GM23248 (cell line): ENCODE data around the gene BCL6B. TPM values are rescaled to one million over a fixed set of nuclear protein-coding genes. Genes with fewer than 3 reads are reported as not detected.
"Not testable (repeated sequence)": the region's sequence is repeated elsewhere in the genome, so short reads cannot be mapped to it uniquely, and the experiment has no call there.

Source experiments
- DNase-seq: peaks from one replicate; pipeline ENCODE4 v3.0.0-alpha.2; 2015
- H2AFZ ChIP-seq: fragments of 200-600 bp; sonication (generic); 2 replicates; pipeline ENCODE4 v1.6.1; 2016; ENCODE audit warnings: antibody characterized with exemption
- H3F3A ChIP-seq: fragments of 200-600 bp; sonication (generic); 2 replicates; pipeline ENCODE4 v1.6.1; 2016; ENCODE audit warnings: mild to moderate bottlenecking, antibody characterized with exemption, mixed run types; ENCODE audit not compliant: insufficient read depth
- H3K27ac ChIP-seq: fragments of 200-600 bp; sonication (generic); 2 replicates; pipeline ENCODE4 v1.5.1; 2016; ENCODE audit warnings: mild to moderate bottlenecking
- H3K27me3 ChIP-seq: fragments of 200-600 bp; sonication (generic); replicated peaks from 2 replicates; pipeline ENCODE4 v1.6.1; 2016; ENCODE audit warnings: mild to moderate bottlenecking; ENCODE audit not compliant: insufficient read depth
- H3K36me3 ChIP-seq: fragments of 200-600 bp; sonication (generic); 2 replicates; pipeline ENCODE4 v1.6.1; 2016; ENCODE audit warnings: low read depth, mild to moderate bottlenecking
- H3K4me1 ChIP-seq: fragments of 200-600 bp; sonication (generic); 2 replicates; pipeline ENCODE4 v1.6.1; 2016; ENCODE audit warnings: mild to moderate bottlenecking; ENCODE audit not compliant: insufficient read depth
- H3K4me2 ChIP-seq: fragments of 200-600 bp; sonication (generic); one replicate; pipeline ENCODE4 v1.6.1; 2016; ENCODE audit warnings: mild to moderate bottlenecking; ENCODE audit not compliant: unreplicated experiment
- H3K4me3 ChIP-seq: fragments of 200-600 bp; sonication (generic); 2 replicates; pipeline ENCODE4 v1.5.1; 2016; ENCODE audit warnings: mild to moderate bottlenecking
- H3K79me2 ChIP-seq: fragments of 200-600 bp; sonication (generic); 2 replicates; pipeline ENCODE4 v1.6.1; 2016; ENCODE audit warnings: mild to moderate bottlenecking; ENCODE audit not compliant: insufficient read depth
- H3K9ac ChIP-seq: fragments of 200-600 bp; sonication (generic); 2 replicates; pipeline ENCODE4 v1.6.1; 2016; ENCODE audit warnings: mild to moderate bottlenecking
- H3K9me2 ChIP-seq: fragments of 200-600 bp; sonication (generic); 2 replicates; pipeline ENCODE4 v1.6.1; 2016; ENCODE audit warnings: mixed run types, mild to moderate bottlenecking, moderate library complexity; ENCODE audit not compliant: insufficient read depth
- H3K9me3 ChIP-seq: fragments of 200-600 bp; sonication (generic); one replicate; pipeline ENCODE4 v1.6.1; 2017; ENCODE audit warnings: low read depth
- H4K20me1 ChIP-seq: fragments of 200-600 bp; sonication (generic); 2 replicates; pipeline ENCODE4 v1.6.0; 2016; ENCODE audit not compliant: insufficient read depth
- EZH2 ChIP-seq: fragments of 200-600 bp; sonication (generic); IDR thresholded peaks from 2 replicates; pipeline ENCODE4 v1.6.1; 2018; ENCODE audit warnings: antibody characterized with exemption, mild to moderate bottlenecking; ENCODE audit not compliant: insufficient read depth, poor library complexity, severe bottlenecking
- EZH2phosphoT487 ChIP-seq: fragments of 200-600 bp; sonication (generic); IDR thresholded peaks from 2 replicates; pipeline ENCODE4 v1.6.1; 2018; ENCODE audit warnings: antibody characterized with exemption, moderate library complexity, mild to moderate bottlenecking, low read depth; ENCODE audit not compliant: insufficient read depth
- WGBS, 2 experiments: methylation state at CpG; one replicate each; pipeline ENCODE4 v1.1.6; 2015 to 2017; ENCODE audit warnings: low lambda C conversion rate in 2 of 2, low coverage in 1 of 2; ENCODE audit errors: missing lambda C conversion rate in 2 of 2; 5-methylcytosine and 5-hydroxymethylcytosine counted together
- in situ Hi-C: fragments of 300-500 bp; cut with MboI; formaldehyde crosslinking; loops from 2 replicates; pipeline ENCODE4 v1.15.0; 2020
- polyA plus RNA-seq: library from polyadenylated mRNA; unstranded; fragments of >200 nt; fragmentation: Nextera tagmentation; extraction: Ambion mirVana; gene quantifications from 2 replicates; pipeline ENCODE4 v1.2.1, GENCODE V29; 2016
- total RNA-seq: library from RNA; depleted of rRNA; stranded (reverse); fragments of >200 nt; shearing (Covaris generic); gene quantifications from 2 replicates; pipeline ENCODE4 v1.2.3, GENCODE V29; 2014

The BCL6B gene
- total and polyA plus RNA-seq, 2 experiments from 2014 or later: not detected

DNA sequence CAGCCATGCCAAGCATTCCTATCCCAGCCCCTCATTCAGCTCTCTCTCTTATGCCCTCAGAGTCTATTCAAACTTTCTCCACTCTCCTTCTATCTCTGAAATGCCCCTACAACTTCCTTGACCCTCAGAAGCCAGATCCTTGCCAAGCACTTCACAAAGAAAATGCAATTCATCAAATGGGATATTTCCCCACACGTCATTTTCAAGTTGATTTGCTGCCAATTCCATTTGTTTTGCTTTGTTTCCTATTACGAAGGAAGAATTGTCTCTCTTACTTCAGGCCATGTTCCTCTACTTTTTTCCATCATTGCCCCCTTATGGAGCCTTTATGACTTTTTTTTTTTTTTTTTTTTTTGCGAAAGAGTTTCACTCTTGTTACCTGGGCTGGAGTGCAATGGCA lies 36.2 kb upstream of the BCL6B start:
- Histone ChIP-seq H2AFZ (no peak overlapping the region), H3K27me3 (no peaks in the 10 kb centered on the region), H3K9me3 (no peaks in the 10 kb centered on the region), H3K4me3 (no peak overlapping the region), H3K4me2 (no peak overlapping the region), H3K36me3 (no peaks in the 10 kb centered on the region), H3K9ac (no peak overlapping the region), H3K27ac (no peak overlapping the region), H3K9me2 (no peaks in the 10 kb centered on the region), H3K4me1 (no peaks in the 10 kb centered on the region), H4K20me1 (no peaks in the 10 kb centered on the region), H3K79me2 (no peaks in the 10 kb centered on the region), H3F3A (no peaks in the 10 kb centered on the region)
- no peak for DNase-seq
- no peak for TF ChIP-seq EZH2phosphoT487
- TF ChIP-seq EZH2: no peak
- in situ Hi-C loops: loop anchor here (10.0 kb wide), 1 partner anchor 62 kb away; no protein-coding TSS in a partner anchor
- whole genome bisulfite sequencing, 2 experiments: 50 to 53% methylated on average over 2 to 3 of the region's 3 CpGs

DNA sequence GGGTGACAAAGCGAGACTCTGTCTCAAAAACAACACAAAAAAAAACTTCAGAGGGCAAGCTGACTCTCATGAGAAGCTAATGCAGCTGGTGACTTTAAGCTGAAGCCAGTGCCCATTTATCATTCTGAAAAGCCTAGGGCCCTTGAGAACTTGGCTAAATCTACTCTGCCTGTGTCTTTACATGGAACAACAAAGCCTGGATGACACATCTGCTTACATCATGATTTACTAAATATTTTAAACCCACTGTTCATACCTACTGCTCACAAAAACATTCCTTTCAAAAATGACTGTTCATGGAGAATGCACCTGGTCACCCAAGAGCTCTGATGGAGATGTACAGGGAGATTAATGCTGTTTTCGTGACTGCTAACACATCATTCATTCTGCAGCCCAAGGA lies 33.1 kb upstream of the BCL6B start:
- in situ Hi-C loops: loop anchor here (10.0 kb wide), 1 partner anchor 65 kb away; no protein-coding TSS in a partner anchor
- Histone ChIP-seq H3K27me3 (no peaks in the 10 kb centered on the region), H3K4me3 (no peak overlapping the region), H3K9ac (no peak overlapping the region), H3K9me3 (no peaks in the 10 kb centered on the region), H3F3A (no peaks in the 10 kb centered on the region), H3K36me3 (no peaks in the 10 kb centered on the region), H3K27ac (no peak overlapping the region), H4K20me1 (no peaks in the 10 kb centered on the region), H3K4me2 (no peak overlapping the region), H3K79me2 (no peaks in the 10 kb centered on the region), H2AFZ (no peak overlapping the region), H3K9me2 (no peaks in the 10 kb centered on the region), H3K4me1 (no peaks in the 10 kb centered on the region)
- TF ChIP-seq EZH2phosphoT487 (no peak), EZH2 (no peak)
- DNase-seq: no peak
- WGBS, 2 experiments: 61 to 64% methylated on average over 2 of the region's 2 CpGs

DNA sequence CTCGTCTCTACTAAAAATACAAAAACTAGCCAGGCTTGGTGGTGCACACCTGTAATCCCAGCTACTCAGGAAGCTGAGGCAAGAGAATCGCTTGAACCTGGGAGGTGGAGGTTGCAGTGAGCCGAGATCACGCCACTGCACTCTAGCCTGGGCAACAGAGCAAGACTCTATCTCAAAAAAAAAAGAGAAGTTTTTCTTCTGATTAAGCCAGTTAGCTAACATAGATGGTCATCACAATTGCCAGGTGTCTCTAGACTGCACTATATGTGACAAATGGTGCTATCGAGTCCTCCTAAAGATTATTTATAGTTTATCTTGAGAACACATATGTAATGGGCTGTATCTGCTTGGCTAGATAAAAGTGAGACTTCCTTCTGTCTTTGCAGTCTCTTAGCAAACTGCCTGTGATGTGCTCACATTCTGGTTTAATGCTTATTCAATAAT lies 29.2 kb upstream of the BCL6B start:
- H3K9ac ChIP-seq, H3K9me3 ChIP-seq, H3K27ac ChIP-seq, DNase-seq, H3K27me3 ChIP-seq, in situ Hi-C loops, H3F3A ChIP-seq, H2AFZ ChIP-seq, H3K36me3 ChIP-seq, H4K20me1 ChIP-seq, H3K9me2 ChIP-seq, H3K4me1 ChIP-seq, H3K79me2 ChIP-seq, H3K4me3 ChIP-seq, H3K4me2 ChIP-seq: not testable (repeated sequence)
- 71 to 75% methylated on average over 5 of the region's 5 CpGs for WGBS, 2 experiments

DNA sequence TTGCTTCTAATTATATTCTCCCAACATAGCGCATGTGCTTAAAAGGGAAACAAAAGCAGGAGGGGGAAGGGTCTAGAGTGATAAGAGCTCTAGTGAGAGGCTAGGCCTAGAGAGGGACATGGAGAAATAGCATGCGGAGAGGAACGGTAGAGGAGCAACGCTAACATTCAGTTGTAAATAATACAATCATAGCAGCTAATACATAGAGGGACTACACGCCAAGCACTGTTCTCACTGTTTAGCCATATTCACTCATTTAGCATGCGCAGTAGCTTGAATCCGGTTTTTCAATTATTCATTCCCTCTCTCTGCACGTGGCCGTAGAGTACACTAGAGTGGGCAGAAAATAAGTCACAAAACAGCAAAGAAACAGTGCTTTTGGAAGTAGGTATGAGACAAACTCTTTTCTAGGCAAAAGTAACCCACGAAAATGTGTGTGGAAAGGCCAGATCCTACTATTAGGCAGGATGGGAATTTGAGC lies 28.7 kb upstream of the BCL6B start:
- Histone ChIP-seq H3K36me3 (no peaks in the 10 kb centered on the region; the same call in 1 of the 2 replicates), H3K4me3 (no peak overlapping the region), H3K9ac (no peak overlapping the region), H3K9me3 (no peaks in the 10 kb centered on the region), H2AFZ (no peak overlapping the region), H3K9me2 (no peaks in the 10 kb centered on the region), H3K4me2 (no peak overlapping the region), H3K27ac (no peak overlapping the region), H3K79me2 (no peaks in the 10 kb centered on the region), H3F3A (no peaks in the 10 kb centered on the region), H3K4me1 (no peaks in the 10 kb centered on the region), H4K20me1 (no peaks in the 10 kb centered on the region), H3K27me3 (no peaks in the 10 kb centered on the region)
- WGBS, 2 experiments: 91 to 92% methylated on average over 10 of the region's 10 CpGs
- DNase-seq: no peak
- no peak for TF ChIP-seq EZH2
- TF ChIP-seq EZH2phosphoT487: no peak
- in situ Hi-C loops: no loop called here
